ENCODE measurements around the gene ROBO1.

The ROBO1 gene

GRCh38 chr3:79737530-79737929, 30.3 kb downstream of the ROBO1 start:
- H3K4me3 ChIP-seq (ENCODE audit: low read depth, low read length) = no peak overlapping the region
- no peak for TF ChIP-seq CTCF (IDR thresholded peaks at IDR 0.05; ENCODE audit: low read depth, low read length, missing control alignments)
- no peak for DNase-seq (ENCODE audit: low read depth)

GRCh38 chr3:79729096-79729495, 38.7 kb downstream of the ROBO1 start:
- DNase-seq (ENCODE audit: low read depth) = no peak
- TF ChIP-seq CTCF (IDR thresholded peaks at IDR 0.05; ENCODE audit: low read depth, low read length, missing control alignments) = no peak
- H3K4me3 ChIP-seq (ENCODE audit: low read depth, low read length) = no peak overlapping the region

- TF ChIP-seq CTCF (IDR thresholded peaks at IDR 0.05; ENCODE audit: low read depth, low read length, missing control alignments) = no peak
- H3K4me3 ChIP-seq (ENCODE audit: low read depth, low read length) = no peak overlapping the region
- no peak for DNase-seq (ENCODE audit: low read depth)
Measured at GRCh38 chr3:79726786-79727185, 41.0 kb downstream of the ROBO1 start.

- no peak for DNase-seq (ENCODE audit: low read depth)
- no peak for TF ChIP-seq CTCF (IDR thresholded peaks at IDR 0.05; ENCODE audit: low read depth, low read length, missing control alignments)
- H3K4me3 ChIP-seq (ENCODE audit: low read depth, low read length) = no peak overlapping the region
Measured at GRCh38 chr3:79724206-79724605, 43.6 kb downstream of the ROBO1 start.

- H3K4me3 ChIP-seq (ENCODE audit: low read depth, low read length) = no peak overlapping the region
- no peak for DNase-seq (ENCODE audit: low read depth)
- TF ChIP-seq CTCF (IDR thresholded peaks at IDR 0.05; ENCODE audit: low read depth, low read length, missing control alignments) = no peak
Measured at GRCh38 chr3:79690072-79690471, 77.7 kb downstream of the ROBO1 start.

GRCh38 chr3:79685108-79685507, 82.7 kb downstream of the ROBO1 start:
- no peak for DNase-seq (ENCODE audit: low read depth)
- no peak for TF ChIP-seq CTCF (IDR thresholded peaks at IDR 0.05; ENCODE audit: low read depth, low read length, missing control alignments)
- no peak overlapping the region for H3K4me3 ChIP-seq (ENCODE audit: low read depth, low read length)

- no peak for TF ChIP-seq CTCF (IDR thresholded peaks at IDR 0.05; ENCODE audit: low read depth, low read length, missing control alignments)
- H3K4me3 ChIP-seq (ENCODE audit: low read depth, low read length) = no peak overlapping the region
- no peak for DNase-seq (ENCODE audit: low read depth)
Measured at GRCh38 chr3:79684041-79684440, 83.8 kb downstream of the ROBO1 start.
